ENCODE results near the gene DUOXA2.

Gene DUOXA2

DNA sequence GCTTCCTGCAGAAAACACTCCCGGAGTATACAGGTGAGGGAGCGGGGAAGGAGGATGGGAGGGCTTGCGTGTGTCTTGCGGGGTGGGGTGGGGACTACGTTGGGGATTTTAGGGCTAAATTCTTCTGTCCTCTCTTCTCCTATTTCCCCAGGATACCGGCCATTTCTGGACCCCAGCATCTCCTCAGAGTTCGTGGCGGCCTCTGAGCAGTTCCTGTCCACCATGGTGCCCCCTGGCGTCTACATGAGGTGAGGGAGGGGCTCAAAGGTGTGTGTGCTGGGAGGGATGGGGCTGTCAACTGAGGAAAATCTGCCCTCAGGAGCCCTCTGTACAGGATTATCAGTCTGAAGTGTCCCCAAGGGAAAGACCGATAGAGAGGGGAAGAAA lies 22.2 kb downstream of the DUOXA2 start:
- DNase-seq (ENCODE audit: low read depth) = no peak

GRCh38 chr15:45137703-45138102 lies 23.6 kb downstream of the DUOXA2 start:
- DNase-seq (ENCODE audit: low read depth) = no peak

- DNase-seq (ENCODE audit: low read depth) = no peak
Observed at GRCh38 chr15:45138814-45139765, 25.0 kb downstream of the DUOXA2 start.

GRCh38 chr15:45139770-45140169 lies 25.6 kb downstream of the DUOXA2 start:
- DNase-seq (ENCODE audit: low read depth) = no peak

DNA sequence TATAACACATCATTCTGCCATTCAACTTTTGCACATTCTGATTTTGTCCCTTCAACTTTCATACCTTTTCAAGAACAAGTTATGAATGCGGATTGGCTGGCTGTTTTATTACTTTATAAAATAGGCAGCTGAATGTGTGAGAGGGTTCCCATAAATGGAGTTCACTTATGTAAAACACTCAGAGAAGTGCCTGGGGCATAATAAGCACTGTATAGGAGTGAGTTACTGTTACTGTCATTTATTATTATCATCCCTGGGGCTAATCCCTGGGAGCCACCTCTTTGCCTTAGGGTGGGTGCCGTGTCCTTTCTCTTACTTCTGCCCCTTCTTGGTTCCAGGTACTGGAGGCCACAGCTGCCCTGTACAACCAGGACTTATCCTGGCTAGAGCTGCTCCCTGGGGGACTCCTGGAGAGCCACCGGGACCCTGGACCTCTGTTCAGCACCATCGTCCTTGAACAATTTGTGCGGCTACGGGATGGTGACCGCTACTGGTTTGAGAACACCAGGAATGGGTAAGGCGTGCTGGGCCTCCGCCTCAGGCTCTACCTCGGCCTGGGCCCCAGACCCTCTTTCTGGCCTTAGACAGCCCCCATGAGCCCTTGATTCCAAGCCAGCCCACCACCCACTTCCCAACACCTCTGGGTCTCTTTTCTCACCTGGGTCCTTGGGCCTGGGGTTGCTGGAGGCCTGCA lies 26.6 kb downstream of the DUOXA2 start:
- DNase-seq (ENCODE audit: low read depth) = no peak

DNA sequence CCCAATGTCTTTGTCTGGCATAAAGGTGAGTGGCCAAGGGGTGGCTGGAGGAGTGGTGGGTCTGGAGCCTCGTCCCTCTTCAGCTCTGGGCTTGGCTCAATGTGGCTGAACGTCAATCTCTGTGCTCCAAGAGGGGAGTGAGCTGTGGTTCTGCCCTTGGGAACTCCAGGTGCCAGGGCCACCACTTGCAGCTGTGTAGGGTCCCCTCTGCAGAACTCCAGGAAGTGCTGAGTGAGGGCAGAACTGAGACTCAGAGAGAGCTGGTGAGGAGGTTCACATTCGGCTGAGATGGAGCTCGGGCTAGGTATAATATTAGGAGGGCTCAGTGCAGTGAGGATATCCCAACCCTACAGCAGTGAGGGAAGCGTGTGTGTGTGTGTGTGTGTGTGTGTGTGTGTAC lies 27.3 kb downstream of the DUOXA2 start:
- no peak for DNase-seq (ENCODE audit: low read depth)

GRCh38 chr15:45143056-45143455 lies 28.9 kb downstream of the DUOXA2 start:
- DNase-seq (ENCODE audit: low read depth) = no peak

- no peak for DNase-seq (ENCODE audit: low read depth)
Observed at GRCh38 chr15:45143946-45144345, 29.8 kb downstream of the DUOXA2 start.

DNA sequence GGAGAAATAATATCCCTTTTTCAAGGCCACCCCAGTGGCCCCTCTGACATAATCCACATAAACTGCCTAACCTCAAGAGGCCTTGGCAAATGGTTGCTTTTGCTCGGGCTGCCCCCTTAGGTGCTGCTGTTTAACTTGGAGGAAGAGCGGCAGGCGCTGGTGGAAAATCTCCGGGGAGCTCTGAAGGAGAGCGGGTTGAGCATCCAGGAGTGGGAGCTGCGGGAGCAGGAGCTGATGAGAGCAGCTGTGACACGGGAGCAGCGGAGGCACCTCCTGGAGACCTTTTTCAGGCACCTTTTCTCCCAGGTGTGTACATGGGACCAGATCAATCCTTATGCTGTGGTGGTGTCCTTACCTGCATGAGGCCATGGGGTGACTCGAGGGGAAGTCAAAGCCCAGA lies 30.6 kb downstream of the DUOXA2 start:
- no peak for DNase-seq (ENCODE audit: low read depth)

DNA sequence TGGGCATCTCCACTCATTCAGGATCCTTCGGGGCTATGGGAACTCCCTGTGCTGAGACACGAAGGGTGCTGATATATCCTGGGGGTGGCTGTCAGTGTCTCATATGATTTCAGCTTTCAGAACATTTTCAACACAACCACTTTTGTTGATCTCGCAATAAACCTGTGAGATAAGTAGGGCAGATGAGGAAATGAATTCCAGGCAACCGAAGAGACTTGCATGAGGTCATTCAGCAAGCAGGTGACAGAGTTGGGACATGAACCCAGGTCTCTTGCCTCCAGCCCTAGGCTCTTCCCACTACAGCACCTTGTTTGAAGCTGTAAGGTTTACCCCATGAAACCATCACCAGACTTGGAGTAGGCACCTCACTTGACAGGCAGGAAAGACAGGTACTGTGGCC lies 32.3 kb downstream of the DUOXA2 start:
- no peak for DNase-seq (ENCODE audit: low read depth)

DNA sequence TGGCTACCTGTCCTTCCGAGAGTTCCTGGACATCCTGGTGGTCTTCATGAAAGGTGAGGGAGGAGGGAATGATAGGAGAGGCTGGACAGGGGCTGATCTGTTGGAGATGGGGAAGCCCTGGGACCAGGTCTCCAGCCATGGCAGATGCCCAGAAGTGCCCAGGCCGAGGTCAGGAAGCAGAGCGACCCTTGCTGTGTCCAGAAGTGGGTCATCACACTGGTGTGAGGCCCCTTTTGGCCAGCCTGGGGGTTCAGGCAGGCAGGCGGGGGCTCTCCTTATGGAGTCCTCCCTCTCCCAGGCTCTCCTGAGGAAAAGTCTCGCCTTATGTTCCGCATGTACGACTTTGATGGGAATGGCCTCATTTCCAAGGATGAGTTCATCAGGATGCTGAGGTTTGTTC lies 33.5 kb downstream of the DUOXA2 start:
- DNase-seq (ENCODE audit: low read depth) = no peak

GRCh38 chr15:45148076-45149059 lies 34.2 kb downstream of the DUOXA2 start:
- DNase-seq (ENCODE audit: low read depth) = no peak

- DNase-seq (ENCODE audit: low read depth) = no peak
Observed at GRCh38 chr15:45149060-45149459, 34.9 kb downstream of the DUOXA2 start.

GRCh38 chr15:45150481-45150880 lies 36.4 kb downstream of the DUOXA2 start:
- DNase-seq (ENCODE audit: low read depth) = no peak

DNA sequence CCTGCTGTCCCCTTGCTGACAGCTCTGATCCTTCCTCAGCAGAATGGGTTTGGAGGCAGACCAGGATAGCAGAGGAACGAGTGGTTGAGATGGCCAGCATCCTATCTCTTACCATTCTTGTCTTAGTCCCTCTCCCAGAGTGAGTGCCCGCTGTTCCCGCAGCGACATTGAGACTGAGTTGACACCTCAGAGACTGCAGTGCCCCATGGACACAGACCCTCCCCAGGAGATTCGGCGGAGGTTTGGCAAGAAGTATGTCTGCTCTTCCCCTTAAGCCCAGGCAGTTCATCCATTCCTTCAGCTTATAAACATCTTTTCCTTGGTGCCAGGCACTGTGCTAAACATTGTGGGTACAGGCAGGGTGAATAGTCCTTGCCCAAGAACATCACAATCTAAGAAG lies 36.9 kb downstream of the DUOXA2 start:
- DNase-seq (ENCODE audit: low read depth) = no peak

GRCh38 chr15:45151998-45152828 lies 38.1 kb downstream of the DUOXA2 start:
- no peak for DNase-seq (ENCODE audit: low read depth)

GRCh38 chr15:45155739-45156138 lies 41.6 kb downstream of the DUOXA2 start:
- DNase-seq (ENCODE audit: low read depth) = no peak

DNA sequence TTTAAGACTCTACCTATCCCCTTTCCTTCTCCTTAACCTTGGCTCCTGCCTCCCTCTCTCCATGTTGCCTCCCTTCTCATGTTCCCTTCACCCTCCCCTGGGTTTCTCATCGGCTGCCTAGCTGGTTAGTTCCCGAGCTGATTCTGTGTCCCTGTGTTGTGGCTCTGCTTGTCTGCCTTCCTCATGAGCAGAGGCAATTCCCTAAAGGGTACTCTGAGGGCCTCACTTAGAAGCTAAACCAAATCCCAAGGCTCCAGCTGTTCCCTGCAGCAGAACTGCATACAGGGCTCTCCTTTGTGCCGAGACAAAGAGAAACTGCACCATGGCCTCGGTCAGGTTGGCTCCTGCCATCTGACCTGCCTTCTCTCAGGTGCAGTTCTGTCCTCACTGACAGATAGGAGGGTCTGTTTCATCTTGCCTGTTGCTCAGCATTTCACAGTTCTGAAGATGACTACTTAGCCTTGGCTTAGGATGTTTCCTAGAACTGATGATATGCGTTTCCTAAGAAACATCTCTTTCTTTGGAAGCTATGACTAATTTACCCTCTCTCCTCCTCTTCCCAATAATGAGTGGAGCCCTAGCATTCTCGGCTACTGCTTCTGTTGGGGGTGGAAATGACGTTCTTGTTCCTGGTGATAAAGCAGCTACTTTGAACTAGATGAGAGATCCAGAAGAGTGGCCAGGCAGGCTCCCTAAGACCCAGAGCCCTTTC lies 42.8 kb downstream of the DUOXA2 start:
- peak; percentile 40 for DNase-seq (ENCODE audit: low read depth)

DNA sequence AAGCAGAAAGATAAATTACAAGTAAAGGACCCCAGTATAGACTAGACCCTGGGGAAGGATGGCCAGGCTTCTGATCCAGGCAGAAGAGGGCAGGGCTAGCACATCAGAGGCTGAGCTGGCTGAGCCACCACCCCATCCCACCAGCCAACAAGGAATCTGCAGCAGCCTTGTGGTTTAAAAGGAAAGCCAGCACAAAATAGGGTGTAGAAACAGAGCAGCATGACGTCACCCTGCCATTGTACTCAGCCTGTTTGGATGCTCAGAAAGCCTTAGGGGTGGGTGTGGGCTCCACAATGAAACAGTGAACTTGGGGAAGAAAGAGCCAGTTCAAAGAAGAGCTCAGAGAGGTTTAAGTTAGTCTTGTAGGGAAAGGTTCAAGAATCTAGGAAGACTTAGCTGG lies 43.8 kb downstream of the DUOXA2 start:
- DNase-seq (ENCODE audit: low read depth) = peak; percentile 66

DNA sequence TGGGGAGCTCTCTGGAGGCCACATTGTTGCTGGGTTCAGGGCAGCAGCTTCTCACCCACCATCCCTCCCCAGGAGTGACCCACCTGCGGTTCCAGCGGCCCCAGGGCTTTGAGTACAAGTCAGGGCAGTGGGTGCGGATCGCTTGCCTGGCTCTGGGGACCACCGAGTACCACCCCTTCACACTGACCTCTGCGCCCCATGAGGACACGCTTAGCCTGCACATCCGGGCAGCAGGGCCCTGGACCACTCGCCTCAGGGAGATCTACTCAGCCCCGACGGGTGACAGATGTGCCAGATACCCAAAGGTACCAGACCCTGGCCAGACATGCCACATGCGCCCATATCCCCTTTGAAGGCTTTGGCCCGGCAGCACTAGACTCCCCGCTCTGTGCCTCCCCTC lies 47.5 kb downstream of the DUOXA2 start:
- no peak for DNase-seq (ENCODE audit: low read depth)
